HFF-Myc (cell line): ENCODE data around the gene HADH.

Source experiments
- DNase-seq: peaks from one replicate; pipeline ENCODE4 v3.0.0-alpha.2; 2011; ENCODE audit warnings: low read depth; ENCODE audit errors: extremely low read depth
- H3K4me3 ChIP-seq: replicated peaks from 2 replicates; pipeline ENCODE4 v1.5.1; 2011; ENCODE audit warnings: low read depth, mild to moderate bottlenecking, control low read depth, low read length
- CTCF ChIP-seq: IDR thresholded peaks from 2 replicates; pipeline ENCODE4 v1.5.1; 2012; ENCODE audit warnings: mild to moderate bottlenecking, low read depth, low read length, control low read depth; ENCODE audit errors: missing control alignments

The HADH gene

GRCh38 chr4:107970063-107970798, 19.5 kb upstream of the HADH start:
- H3K4me3 ChIP-seq, result no peak overlapping the region
- no peak for TF ChIP-seq CTCF
- DNase-seq, result no peak

- no peak for TF ChIP-seq CTCF
Observed at GRCh38 chr4:107972605-107973004, 17.1 kb upstream of the HADH start.

GRCh38 chr4:107974523-107974922, 15.2 kb upstream of the HADH start:
- no peak for TF ChIP-seq CTCF
- no peak for DNase-seq
- H3K4me3 ChIP-seq, result no peak overlapping the region

More at GRCh38 chr4:107972605-107973004, 17.1 kb upstream of the HADH start:
- DNase-seq, result no peak
- no peak overlapping the region for H3K4me3 ChIP-seq

- DNase-seq, result no peak
- no peak overlapping the region for H3K4me3 ChIP-seq
- no peak for TF ChIP-seq CTCF
Observed at GRCh38 chr4:107977482-107977881, 12.2 kb upstream of the HADH start.

GRCh38 chr4:107977966-107978705, 11.6 kb upstream of the HADH start:
- no peak overlapping the region for H3K4me3 ChIP-seq
- no peak for DNase-seq
- no peak for TF ChIP-seq CTCF

GRCh38 chr4:107978716-107979451, 10.8 kb upstream of the HADH start:
- no peak overlapping the region for H3K4me3 ChIP-seq
- no peak for DNase-seq
- no peak for TF ChIP-seq CTCF
